HG03521 (cell line): Measurements from ENCODE around the gene STAG1.
"Not testable (repeated sequence)": the region's sequence is repeated elsewhere in the genome, so short reads cannot be mapped to it uniquely, and the experiment has no call there.

Experiments
- ATAC-seq: cut with Tn5 transposase; IDR thresholded peaks from one replicate; pipeline ENCODE4 v1.9.1; 2021; ENCODE audit warnings: mild to moderate bottlenecking, moderate library complexity; ENCODE audit not compliant: unreplicated experiment

Gene STAG1

GRCh38 chr3:136518102-136518501 lies 234.1 kb downstream of the STAG1 start:
- ATAC-seq, result no peak

DNA sequence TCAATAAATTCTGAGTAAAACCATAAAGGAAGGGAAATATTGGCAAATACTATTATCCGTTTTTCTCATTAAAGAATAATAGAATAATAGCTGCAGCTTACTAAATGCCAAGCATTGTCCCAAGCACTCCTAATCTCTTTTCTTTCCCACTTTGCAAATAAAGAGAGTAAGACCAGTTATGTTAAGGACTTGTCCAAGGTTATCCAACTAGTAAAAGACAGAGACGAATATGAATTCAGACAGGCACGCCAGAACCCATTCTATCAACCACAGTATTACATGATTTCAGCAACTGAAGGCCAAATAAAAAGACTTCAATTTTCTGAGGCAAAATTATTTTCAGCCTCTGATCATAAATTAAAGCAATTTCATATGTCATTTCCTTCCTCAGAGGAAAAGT lies 235.5 kb downstream of the STAG1 start:
- ATAC-seq, result no peak

DNA sequence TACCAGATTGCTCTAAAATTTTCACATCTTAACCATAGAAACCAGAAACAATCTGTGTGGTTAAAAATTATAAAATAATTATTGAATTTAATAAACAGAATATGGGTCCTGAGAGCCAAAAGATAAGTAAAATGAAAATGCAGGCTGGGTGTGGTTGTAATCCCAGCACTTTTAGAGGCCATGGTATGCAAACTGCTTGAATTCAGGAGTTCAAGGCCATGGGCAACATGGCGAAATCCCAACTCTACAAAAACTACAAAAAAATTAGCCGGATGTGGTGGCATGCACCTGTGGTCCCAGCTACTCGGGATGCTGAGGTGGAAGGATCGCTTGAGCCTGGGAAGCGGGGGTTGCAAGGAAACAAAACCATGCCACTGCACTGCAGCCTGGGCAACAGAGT lies 236.1 kb downstream of the STAG1 start:
- no peak for ATAC-seq

GRCh38 chr3:136514533-136514932 lies 237.6 kb downstream of the STAG1 start:
- ATAC-seq, result not testable (repeated sequence)

- no peak for ATAC-seq
Observed at GRCh38 chr3:136513367-136513766, 238.8 kb downstream of the STAG1 start.

DNA sequence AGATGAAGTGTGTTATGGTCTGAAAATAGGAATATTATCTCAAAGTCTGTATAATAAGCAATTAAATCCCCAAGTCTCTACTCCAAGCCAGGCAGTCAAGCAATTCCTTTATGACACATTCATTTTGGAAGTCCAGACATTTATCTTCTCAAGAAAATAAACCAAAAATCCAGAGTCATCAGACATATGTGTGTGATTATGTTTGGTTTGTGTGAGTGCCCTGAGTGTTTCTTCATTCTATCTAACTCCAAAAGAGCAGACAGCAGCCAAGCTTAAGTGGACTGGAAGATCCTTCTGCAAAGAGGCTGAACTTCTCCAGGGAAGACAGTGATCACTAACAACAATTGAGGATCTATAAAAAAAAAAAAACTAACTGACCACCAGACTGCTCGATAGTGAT lies 239.8 kb downstream of the STAG1 start:
- no peak for ATAC-seq

DNA sequence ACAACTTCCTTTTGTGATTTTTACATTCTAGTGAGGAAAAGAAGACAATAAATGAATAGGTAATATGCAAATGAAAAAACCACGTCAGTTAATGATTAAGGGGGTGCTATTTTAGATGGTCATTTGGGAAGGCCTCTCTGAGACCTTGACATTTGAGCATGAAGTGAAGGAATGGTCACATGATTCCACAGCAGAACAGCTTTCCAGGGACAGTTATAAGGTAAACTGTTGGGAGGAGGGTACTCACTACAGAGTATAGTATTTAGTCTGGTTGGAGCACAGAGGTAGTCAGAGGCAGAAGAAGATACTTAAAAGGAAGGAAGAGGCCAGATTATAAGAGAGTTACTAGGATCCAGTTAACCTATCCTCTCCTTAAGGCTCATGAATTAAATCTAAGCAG lies 246.5 kb downstream of the STAG1 start:
- ATAC-seq, result no peak

DNA sequence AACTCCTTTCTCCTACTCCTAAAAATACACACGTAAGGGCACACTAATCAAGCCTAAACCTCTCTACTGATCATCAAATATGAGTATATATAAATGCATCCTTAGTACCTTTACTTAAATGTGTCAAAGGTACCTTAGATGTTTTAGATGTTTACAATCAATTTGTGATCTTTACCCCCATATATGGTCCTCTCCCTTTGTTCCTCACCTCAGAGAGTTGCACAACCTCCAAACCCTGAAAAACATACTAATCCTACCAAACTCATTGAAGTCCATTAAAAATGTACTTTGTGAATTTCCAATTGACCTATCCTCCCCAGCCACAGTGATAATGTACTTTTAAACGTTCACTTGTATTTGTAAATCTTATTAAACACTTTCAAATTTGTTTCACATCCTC lies 249.1 kb downstream of the STAG1 start:
- no peak for ATAC-seq

DNA sequence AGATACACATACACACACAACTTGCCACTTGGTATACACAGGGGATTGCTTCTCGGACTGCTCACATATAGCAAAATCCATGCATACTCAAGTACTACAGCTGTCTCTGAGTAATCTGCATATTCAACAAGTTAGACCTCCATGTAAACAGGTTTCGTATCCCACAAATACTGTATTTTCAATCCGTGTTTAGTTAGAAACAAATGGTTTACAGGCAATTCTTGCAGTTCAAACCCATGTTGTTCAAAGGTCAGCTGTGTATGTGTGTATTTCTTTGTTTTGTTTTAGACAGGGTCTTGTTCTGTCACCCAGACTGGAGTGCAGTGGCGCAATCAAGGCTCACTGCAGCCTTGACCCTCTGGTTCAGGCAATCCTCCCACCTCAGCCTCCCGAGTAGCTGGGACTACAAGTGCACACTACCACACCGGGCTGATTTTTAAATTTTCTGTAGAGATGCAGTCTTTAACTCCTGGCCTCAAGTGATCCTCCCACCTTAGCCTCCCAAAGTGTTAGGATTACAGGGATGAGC lies 253.2 kb downstream of the STAG1 start:
- ATAC-seq, result no peak

DNA sequence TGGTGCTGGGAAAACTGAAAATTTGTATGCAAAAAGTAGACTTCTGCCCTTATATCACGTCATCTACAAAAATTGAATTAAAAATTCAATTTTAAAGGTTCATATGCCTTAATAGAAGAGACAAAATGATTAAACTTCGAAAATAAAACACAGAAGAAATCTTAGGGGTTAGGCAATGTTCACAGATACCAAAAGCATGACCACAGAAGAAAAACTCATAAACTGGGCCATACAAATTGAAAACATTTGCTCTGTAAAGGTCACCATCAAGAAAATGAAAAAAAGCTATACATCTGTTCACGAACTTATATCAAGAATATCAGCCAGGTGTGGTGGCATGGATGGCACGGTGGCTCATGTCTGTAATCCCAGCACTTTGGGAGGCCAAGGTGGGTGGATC lies 257.0 kb downstream of the STAG1 start:
- no peak for ATAC-seq

- no peak for ATAC-seq
Observed at GRCh38 chr3:136490646-136491405, 261.4 kb downstream of the STAG1 start.

DNA sequence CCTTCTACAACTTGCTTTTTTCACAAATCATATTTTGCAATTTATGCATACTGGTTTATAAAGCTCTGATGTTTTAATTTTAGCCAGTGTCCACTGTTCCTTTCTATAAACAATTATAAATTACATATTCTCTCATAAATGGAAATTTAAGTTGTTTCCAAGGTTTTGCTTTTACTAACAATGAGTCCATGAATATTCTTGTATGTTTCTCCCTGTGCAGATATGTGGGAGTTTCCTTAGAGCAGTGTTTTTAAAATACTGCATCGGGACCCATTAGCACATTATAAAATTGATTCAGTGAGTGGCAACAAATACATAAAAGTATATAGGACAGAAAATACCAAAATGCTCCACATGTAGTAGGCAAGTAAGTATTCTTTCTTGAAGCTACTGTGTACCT lies 266.4 kb downstream of the STAG1 start:
- no peak for ATAC-seq

- ATAC-seq, result no peak
Observed at GRCh38 chr3:136476280-136476679, 275.9 kb downstream of the STAG1 start.

DNA sequence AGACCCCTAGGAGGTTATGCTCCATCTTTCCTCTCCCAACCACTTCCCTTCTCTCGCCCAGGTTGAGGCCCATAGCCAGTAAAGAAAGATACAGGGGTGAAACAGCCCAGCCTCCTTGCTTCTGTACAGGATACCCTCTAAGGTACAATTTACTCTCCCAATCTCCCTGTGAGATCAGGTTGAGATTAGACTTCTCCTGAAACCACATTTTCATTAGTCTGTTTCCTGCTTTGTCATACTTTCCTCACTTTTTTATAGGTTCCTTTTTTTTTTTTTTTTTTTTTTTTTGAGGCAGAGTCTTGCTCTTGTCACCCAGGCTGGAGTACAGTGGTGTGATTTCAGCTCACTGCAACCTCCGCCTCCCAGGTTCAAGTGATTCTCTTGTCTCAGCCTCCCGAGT lies 277.3 kb downstream of the STAG1 start:
- not testable (repeated sequence) for ATAC-seq

GRCh38 chr3:136473716-136474326 lies 278.4 kb downstream of the STAG1 start:
- ATAC-seq, result no peak

- no peak for ATAC-seq
Observed at GRCh38 chr3:136465296-136465695, 286.9 kb downstream of the STAG1 start.

GRCh38 chr3:136464502-136464901 lies 287.7 kb downstream of the STAG1 start:
- no peak for ATAC-seq

- no peak for ATAC-seq
Observed at GRCh38 chr3:136463170-136463569, 289.0 kb downstream of the STAG1 start.

GRCh38 chr3:136457793-136458192 lies 294.4 kb downstream of the STAG1 start:
- ATAC-seq, result no peak

DNA sequence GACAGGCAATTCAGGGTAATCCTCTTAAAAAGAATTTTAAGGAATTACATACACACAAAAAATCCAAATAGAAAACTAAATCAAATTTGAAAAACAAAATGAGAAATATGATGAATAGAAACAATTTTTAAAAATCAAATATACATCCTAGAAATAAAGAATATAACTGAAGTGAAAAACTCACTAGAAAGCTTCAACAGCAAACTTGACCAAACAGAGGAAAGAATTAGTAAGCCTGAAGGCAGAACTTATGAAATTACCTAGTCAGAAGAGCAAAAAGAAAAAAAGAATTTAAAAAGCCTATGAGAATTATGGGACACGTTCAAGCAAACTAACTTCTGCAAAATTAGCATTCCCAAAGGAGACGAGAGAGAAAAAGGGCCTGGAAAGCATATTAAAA lies 296.0 kb downstream of the STAG1 start:
- no peak for ATAC-seq

GRCh38 chr3:136444581-136444980 lies 307.6 kb downstream of the STAG1 start:
- no peak for ATAC-seq

GRCh38 chr3:136437043-136437442 lies 315.1 kb downstream of the STAG1 start:
- no peak for ATAC-seq
